Measurements from ENCODE around the gene PPP4R4.

Gene PPP4R4

DNA sequence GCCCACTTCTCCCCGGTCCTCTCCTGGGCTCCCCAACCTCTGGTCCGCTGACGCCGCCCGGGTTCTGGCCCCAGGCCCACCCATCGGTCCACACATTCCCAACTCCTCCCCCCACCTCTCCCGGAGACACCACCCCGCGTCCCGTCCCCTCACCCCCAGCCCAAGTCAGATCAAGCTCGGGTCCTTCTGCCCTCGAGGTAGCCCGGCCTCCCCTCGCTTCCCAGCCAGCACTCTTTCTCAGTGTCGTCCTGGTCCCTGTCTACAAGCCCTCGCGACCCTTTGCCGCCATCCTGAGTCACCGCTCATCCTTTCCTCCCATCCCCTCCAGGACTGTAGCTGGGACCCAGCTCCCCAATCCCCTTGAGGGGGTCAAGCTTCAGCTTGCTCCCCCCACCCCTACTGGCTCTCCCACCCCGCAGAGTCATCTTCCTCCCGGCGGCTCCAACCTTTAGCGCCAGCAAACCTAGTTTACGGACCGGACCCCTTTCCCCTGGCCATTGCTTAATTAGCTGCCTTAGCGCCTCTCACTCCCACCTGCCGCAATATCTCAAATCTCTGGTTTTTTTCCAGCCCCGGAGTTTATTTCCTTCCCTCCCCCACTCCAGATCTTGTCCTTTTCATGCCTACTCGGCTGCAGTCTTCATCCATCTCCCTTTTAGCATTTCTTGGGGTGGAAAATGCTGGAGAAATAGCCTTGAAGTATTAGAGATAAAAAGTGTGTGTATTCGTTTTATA lies 1.1 kb downstream of the PPP4R4 start:
- Histone ChIP-seq H3K27me3 (ENCODE audit: insufficient read depth, low read length) (peaks cover 14% of the 10 kb centered on the region), H3K9me3 (ENCODE audit: low read length) (no peaks in the 10 kb centered on the region), H2AFZ (ENCODE audit: low read depth, low read length) (peak overlapping the region; percentile 100), H3K4me1 (ENCODE audit: insufficient read depth, low read length) (peaks cover 6% of the 10 kb centered on the region), H3K36me3 (ENCODE audit: insufficient read depth, low read length) (no peaks in the 10 kb centered on the region), H3K4me3 (ENCODE audit: low read length) (peak overlapping the region; percentile 71)

DNA sequence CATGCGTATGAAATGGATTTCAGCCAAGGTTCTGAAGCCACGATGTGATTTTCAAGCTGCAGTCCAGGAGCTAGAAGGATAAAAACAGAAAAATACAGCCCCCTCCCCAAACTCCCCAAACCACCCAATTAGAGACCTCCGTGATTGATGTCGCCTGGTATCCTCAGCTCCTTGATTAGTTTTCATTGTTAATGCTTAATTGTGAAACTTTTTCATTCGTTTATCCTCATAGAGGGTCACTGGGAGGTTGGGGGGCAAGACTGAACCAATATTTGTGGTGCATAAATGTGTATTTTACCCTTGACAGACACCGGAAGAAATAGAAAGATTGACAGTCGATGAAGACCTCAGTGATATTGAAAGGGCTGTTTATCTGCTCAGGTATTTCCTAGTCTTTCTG lies 1.6 kb downstream of the PPP4R4 start:
- peak overlapping the region; percentile 71 for H3K4me3 ChIP-seq (ENCODE audit: low read length)
- H3K36me3 ChIP-seq (ENCODE audit: insufficient read depth, low read length): no peaks in the 10 kb centered on the region
- H3K9me3 ChIP-seq (ENCODE audit: low read length): no peaks in the 10 kb centered on the region
- H3K4me1 ChIP-seq (ENCODE audit: insufficient read depth, low read length): peaks cover 9% of the 10 kb centered on the region
- peak overlapping the region; percentile 100 for H2AFZ ChIP-seq (ENCODE audit: low read depth, low read length)
- H3K27me3 ChIP-seq (ENCODE audit: insufficient read depth, low read length): peaks cover 14% of the 10 kb centered on the region

DNA sequence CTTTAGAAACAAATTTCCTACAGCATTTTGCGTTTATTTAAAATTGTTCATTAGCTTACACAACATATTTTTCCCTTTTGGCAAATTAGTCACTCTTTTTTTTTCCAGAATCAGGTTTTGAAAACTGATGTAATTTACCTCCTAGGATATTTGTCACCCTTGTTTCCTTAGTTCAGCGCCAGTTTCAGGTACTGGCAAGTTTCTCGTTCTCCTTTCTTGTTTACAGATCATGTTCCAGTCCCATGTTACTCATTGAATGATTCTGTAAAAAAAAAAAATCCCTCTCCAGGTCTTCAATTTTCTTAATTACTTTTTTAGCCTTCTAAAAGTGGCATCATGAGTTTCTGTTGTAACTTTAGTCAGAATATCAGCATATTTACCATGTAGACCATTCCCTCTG lies 2.7 kb downstream of the PPP4R4 start:
- Histone ChIP-seq H3K4me3 (ENCODE audit: low read length) (no peak overlapping the region), H3K36me3 (ENCODE audit: insufficient read depth, low read length) (no peaks in the 10 kb centered on the region), H3K4me1 (ENCODE audit: insufficient read depth, low read length) (peaks cover 9% of the 10 kb centered on the region), H3K27me3 (ENCODE audit: insufficient read depth, low read length) (peaks cover 11% of the 10 kb centered on the region), H2AFZ (ENCODE audit: low read depth, low read length) (no peak overlapping the region), H3K9me3 (ENCODE audit: low read length) (no peaks in the 10 kb centered on the region)

DNA sequence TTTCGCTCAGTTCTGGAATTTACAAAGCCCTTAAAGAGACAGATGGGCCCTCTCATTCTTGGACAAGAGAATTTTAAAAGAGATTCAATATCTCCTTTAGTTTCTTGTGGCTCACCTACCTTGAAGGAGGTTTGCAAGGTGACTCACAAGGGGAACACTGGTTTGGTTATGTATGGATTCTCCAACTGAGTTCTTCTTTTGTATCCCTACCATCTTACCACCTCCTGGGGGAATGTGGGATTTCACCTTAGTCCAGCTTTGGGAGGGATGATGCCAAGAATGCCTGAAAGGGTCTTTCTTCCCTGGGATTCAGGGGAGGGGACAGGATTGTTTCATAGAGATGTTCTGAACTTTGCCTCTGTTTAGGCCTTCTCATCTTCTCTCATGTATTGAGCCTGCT lies 3.7 kb downstream of the PPP4R4 start:
- no peaks in the 10 kb centered on the region for H3K36me3 ChIP-seq (ENCODE audit: insufficient read depth, low read length)
- H3K4me3 ChIP-seq (ENCODE audit: low read length): no peak overlapping the region
- peaks cover 9% of the 10 kb centered on the region for H3K4me1 ChIP-seq (ENCODE audit: insufficient read depth, low read length)
- no peak overlapping the region for H2AFZ ChIP-seq (ENCODE audit: low read depth, low read length)
- H3K27me3 ChIP-seq (ENCODE audit: insufficient read depth, low read length): peaks cover 3% of the 10 kb centered on the region
- no peaks in the 10 kb centered on the region for H3K9me3 ChIP-seq (ENCODE audit: low read length)

DNA sequence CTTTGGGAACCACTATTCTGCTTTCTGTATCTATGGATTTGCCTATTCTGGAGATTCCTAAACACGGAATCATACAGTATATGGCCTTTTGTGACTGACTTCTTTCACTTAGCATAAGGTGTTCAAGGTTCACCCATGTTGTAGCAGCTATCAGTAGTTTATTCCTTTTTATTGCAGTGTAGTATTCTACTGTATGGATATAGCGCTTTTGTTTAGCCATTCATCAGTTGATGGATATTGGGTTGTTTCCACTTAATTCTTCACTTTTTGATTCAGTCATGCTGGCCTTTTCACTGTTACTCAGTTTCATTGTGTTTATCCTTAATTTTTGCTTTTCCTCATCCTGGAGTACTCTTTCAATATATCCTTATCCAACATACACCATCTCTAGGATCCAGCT lies 5.1 kb downstream of the PPP4R4 start:
- Histone ChIP-seq H3K36me3 (ENCODE audit: insufficient read depth, low read length) (no peaks in the 10 kb centered on the region), H3K4me3 (ENCODE audit: low read length) (no peak overlapping the region), H3K4me1 (ENCODE audit: insufficient read depth, low read length) (peaks cover 9% of the 10 kb centered on the region), H2AFZ (ENCODE audit: low read depth, low read length) (no peak overlapping the region), H3K9me3 (ENCODE audit: low read length) (no peaks in the 10 kb centered on the region), H3K27me3 (ENCODE audit: insufficient read depth, low read length) (no peaks in the 10 kb centered on the region)

DNA sequence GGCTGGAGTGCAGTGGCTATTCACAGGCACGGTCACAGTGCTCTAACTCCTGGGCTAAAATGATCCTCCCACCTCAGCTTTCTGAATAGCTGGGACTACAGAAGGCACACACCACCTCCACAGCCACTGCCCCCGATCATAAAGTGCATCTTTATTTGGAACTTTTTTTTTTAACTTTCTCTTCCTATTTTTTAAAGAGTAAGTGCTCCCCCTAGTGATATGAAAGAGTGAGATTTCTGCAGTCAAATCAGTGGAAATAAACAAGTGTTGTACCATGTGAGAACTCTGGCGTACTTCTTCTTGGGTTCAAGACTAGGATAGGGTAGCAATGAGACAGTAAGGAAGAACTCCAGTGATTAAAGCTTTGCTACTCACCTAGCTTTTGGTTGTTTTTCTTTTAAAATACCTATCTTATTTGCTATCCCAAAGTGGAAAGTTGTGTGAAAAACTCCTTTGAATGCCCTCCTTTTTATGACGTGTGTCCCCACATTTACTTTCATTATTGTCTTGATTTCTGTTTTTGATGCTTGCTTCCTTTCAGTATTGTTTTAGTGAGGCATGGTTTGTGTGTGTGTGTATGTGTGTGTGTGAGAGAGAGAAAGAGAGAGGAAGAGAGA lies 6.6 kb downstream of the PPP4R4 start:
- Histone ChIP-seq H2AFZ (ENCODE audit: low read depth, low read length) (no peak overlapping the region), H3K4me1 (ENCODE audit: insufficient read depth, low read length) (peaks cover 4% of the 10 kb centered on the region), H3K27me3 (ENCODE audit: insufficient read depth, low read length) (no peaks in the 10 kb centered on the region), H3K9me3 (ENCODE audit: low read length) (no peaks in the 10 kb centered on the region), H3K4me3 (ENCODE audit: low read length) (no peak overlapping the region), H3K36me3 (ENCODE audit: insufficient read depth, low read length) (no peaks in the 10 kb centered on the region)

DNA sequence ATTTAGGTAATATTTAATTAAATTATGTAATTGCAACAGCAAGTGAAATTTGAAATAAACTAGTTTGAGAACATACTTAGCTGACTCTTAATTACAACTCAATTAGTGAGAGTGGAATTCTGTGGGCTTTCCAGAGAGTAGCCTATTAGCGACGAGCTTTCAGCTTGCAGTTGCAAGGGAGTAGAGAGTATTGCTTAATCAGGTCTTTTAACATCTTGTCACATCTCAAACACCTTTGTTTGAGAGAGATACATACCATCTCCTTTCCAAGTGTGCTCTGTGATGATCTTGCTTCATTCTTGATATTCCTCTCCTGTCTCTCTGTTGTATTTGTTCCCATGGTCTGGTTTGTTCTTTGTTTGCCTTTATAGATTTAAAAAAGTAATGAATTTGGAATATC lies 7.7 kb downstream of the PPP4R4 start:
- Histone ChIP-seq H3K27me3 (ENCODE audit: insufficient read depth, low read length) (no peaks in the 10 kb centered on the region), H2AFZ (ENCODE audit: low read depth, low read length) (no peak overlapping the region), H3K4me1 (ENCODE audit: insufficient read depth, low read length) (peaks cover 3% of the 10 kb centered on the region), H3K4me3 (ENCODE audit: low read length) (no peak overlapping the region), H3K36me3 (ENCODE audit: insufficient read depth, low read length) (no peaks in the 10 kb centered on the region), H3K9me3 (ENCODE audit: low read length) (no peaks in the 10 kb centered on the region)

DNA sequence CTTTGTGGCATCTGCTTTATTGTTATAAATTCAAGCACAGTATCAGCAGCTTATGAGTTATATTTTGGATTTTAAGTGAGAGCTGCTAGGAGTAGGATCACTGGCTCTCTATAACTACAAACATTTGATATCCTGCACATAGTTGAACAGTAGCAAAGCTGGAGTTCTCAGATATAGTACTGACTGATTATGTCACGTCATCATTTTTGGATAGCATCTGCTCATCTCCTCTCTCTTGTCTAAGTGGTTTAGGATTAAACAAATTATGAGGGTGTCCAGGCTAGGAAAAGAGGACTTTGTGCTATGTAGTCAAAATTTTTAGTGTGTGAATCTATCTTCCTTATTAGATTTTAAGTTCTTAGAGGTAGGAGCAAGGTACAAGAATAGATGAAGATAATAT lies 18.4 kb downstream of the PPP4R4 start:
- Histone ChIP-seq H3K4me1 (ENCODE audit: insufficient read depth, low read length) (no peaks in the 10 kb centered on the region), H3K36me3 (ENCODE audit: insufficient read depth, low read length) (no peaks in the 10 kb centered on the region), H3K9me3 (ENCODE audit: low read length) (no peaks in the 10 kb centered on the region), H3K4me3 (ENCODE audit: low read length) (no peak overlapping the region), H3K27me3 (ENCODE audit: insufficient read depth, low read length) (no peaks in the 10 kb centered on the region), H2AFZ (ENCODE audit: low read depth, low read length) (no peak overlapping the region)

DNA sequence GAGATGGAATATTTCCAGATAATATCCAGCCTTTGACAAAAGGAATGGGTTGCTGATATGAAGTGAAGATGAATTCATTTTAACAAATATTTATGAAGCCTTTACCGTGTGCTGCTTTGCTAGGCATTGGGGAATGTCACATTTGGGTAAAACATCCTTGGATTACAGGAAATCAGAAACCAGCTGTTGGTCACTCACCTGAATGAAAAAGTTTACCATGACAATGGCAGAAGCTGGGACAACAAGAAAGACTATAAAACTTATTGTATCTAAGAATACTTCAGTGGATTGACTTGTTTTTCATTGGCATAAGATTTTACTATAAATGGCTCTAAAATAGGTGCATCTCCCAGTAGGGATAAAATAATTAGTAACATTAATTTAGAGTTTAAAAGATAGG lies 19.7 kb downstream of the PPP4R4 start:
- H3K4me3 ChIP-seq (ENCODE audit: low read length): no peak overlapping the region
- H3K9me3 ChIP-seq (ENCODE audit: low read length): no peaks in the 10 kb centered on the region
- H3K4me1 ChIP-seq (ENCODE audit: insufficient read depth, low read length): no peaks in the 10 kb centered on the region
- H3K36me3 ChIP-seq (ENCODE audit: insufficient read depth, low read length): no peaks in the 10 kb centered on the region
- no peak overlapping the region for H2AFZ ChIP-seq (ENCODE audit: low read depth, low read length)
- H3K27me3 ChIP-seq (ENCODE audit: insufficient read depth, low read length): no peaks in the 10 kb centered on the region

DNA sequence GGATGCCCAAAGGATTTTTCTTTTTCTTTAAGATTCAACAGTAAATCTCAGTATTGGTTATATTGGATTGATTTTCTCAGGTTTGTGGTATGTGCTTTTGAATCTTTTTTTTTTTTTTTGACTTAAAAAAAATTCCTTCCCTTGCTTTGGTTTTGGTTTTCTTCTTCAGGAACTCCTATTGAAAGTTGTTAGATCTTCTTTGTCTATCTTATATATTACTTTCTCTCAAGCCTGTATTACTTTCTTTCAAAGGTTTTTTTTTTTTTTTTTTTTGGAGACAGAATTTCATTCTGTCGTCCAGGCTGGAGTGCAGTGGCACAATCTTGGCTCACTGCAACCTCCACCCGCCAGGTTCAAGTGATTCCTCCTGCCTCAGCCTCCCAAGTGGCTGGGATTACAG lies 21.9 kb downstream of the PPP4R4 start:
- Histone ChIP-seq H3K4me3 (ENCODE audit: low read length) (no peak overlapping the region), H3K27me3 (ENCODE audit: insufficient read depth, low read length) (no peaks in the 10 kb centered on the region), H3K36me3 (ENCODE audit: insufficient read depth, low read length) (no peaks in the 10 kb centered on the region), H3K9me3 (ENCODE audit: low read length) (no peaks in the 10 kb centered on the region), H2AFZ (ENCODE audit: low read depth, low read length) (no peak overlapping the region), H3K4me1 (ENCODE audit: insufficient read depth, low read length) (no peaks in the 10 kb centered on the region)

DNA sequence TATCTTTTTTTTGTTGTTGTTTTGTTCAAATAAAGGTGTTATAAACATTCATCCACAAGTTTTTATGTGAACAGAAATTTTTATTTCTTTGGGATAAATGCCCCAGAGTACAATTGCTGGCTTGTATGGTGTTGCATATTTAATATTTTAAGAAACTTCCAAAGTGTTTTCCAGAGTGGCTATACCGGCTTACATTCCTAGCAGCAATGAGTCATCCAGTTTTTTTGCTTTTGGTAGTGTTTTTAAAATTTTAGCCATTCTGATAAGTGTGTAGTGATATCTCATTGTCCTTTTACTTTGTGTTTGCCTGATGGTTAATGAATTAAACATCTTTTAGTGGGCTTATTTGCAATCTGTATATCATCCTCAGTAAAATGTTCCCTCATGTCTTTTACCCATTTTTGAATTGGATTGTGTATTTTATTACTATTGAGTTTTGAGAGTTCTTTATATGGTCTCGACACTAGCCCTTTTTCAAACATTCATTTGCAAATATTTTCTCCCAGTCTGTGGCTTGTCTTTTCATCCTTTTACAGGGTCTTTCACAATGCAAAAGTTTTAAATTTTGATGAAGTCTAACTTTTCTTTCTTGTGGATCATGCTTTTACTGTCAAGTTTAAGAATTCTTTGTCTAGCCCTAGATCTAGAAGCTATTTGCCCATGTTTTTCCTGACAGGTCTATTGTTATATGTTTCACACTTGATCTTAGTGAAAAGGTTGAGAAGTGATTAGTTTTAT lies 29.5 kb downstream of the PPP4R4 start:
- Histone ChIP-seq H3K4me1 (ENCODE audit: insufficient read depth, low read length) (peaks cover 9% of the 10 kb centered on the region), H3K27me3 (ENCODE audit: insufficient read depth, low read length) (no peaks in the 10 kb centered on the region)

DNA sequence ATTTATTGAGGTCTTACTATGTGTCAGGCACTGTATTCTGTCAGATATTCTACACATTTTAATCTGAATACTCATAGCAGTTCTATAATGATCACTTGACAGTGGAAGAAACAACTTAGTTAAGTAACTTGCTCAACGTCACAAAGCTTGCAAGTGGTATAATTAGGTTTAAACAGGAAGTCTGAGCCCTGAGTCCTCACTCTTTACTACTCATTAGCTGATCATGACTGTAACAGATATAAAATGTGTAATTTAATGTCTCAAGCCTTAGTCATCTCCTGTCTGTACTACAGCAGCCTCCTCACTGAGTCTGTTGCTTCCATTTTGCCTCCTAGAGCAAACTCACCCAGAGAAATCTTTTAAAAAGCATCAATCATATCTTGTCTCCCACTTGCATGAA lies 38.9 kb downstream of the PPP4R4 start:
- Histone ChIP-seq H3K4me3 (ENCODE audit: low read length) (no peak overlapping the region), H2AFZ (ENCODE audit: low read depth, low read length) (no peak overlapping the region), H3K4me1 (ENCODE audit: insufficient read depth, low read length) (no peaks in the 10 kb centered on the region), H3K27me3 (ENCODE audit: insufficient read depth, low read length) (no peaks in the 10 kb centered on the region), H3K9me3 (ENCODE audit: low read length) (no peaks in the 10 kb centered on the region), H3K36me3 (ENCODE audit: insufficient read depth, low read length) (no peaks in the 10 kb centered on the region)

More for the DNA sequence above, 29.5 kb downstream of the PPP4R4 start:
- Histone ChIP-seq H3K9me3 (ENCODE audit: low read length) (no peaks in the 10 kb centered on the region), H2AFZ (ENCODE audit: low read depth, low read length) (peak overlapping the region; percentile 26), H3K4me3 (ENCODE audit: low read length) (no peak overlapping the region), H3K36me3 (ENCODE audit: insufficient read depth, low read length) (no peaks in the 10 kb centered on the region)

DNA sequence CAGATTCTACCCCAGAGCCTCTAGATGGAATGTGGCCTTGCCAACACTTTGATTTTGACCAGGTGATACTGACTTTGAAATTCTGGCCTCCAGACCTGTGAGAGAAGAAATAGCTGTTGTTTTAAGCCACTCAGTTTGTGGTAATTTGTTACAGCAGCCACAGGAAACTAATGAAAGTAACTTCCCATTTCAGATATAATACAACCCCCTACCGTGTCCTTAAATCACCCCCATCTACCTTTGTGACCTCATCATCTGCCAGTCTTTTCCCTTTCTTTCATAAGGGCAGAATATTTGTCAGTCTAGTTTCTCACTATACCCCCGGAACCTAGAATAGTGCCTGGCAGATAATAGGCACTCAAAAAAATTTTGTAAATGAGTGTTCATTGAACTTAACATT lies 39.6 kb downstream of the PPP4R4 start:
- Histone ChIP-seq H3K27me3 (ENCODE audit: insufficient read depth, low read length) (no peaks in the 10 kb centered on the region), H2AFZ (ENCODE audit: low read depth, low read length) (no peak overlapping the region), H3K4me1 (ENCODE audit: insufficient read depth, low read length) (no peaks in the 10 kb centered on the region), H3K4me3 (ENCODE audit: low read length) (no peak overlapping the region), H3K9me3 (ENCODE audit: low read length) (no peaks in the 10 kb centered on the region), H3K36me3 (ENCODE audit: insufficient read depth, low read length) (no peaks in the 10 kb centered on the region)

Data from neuron (in vitro differentiated cells).